Spleen (tissue), 7 donors: ENCODE results near the gene ASB10.

Source experiments
- CTCF ChIP-seq, 11 experiments: fragments of 200-600 bp in 7 of 11; fragments of 450-650 bp in 4 of 11; sonication (generic) in 4 of 11; IDR thresholded peaks in 8 of 11; conservative IDR thresholded peaks in 3 of 11; 1 replicate in 7 of 11; 2 replicates in 4 of 11; pipeline versions ENCODE4 v1.4.0 to v1.8.0; 2016 to 2021; ENCODE audit warnings: antibody characterized with exemption in 11 of 11, inconsistent platforms in 4 of 11, mild to moderate bottlenecking in 1 of 11
- POLR2A ChIP-seq, 3 donors: fragments of 450-650 bp; IDR thresholded peaks; one replicate each; pipeline ENCODE4 v1.5.1; 2017; ENCODE audit warnings: antibody characterized with exemption in 3 of 3, mild to moderate bottlenecking in 1 of 3
- POLR2AphosphoS5 ChIP-seq, 3 donors: sonication (generic); formaldehyde crosslinking; IDR thresholded peaks; one replicate each; pipeline ENCODE4 v1.5.1; 2017; ENCODE audit warnings: antibody characterized with exemption in 3 of 3
- donor health status: DM: no; HTN: no; CAD: no; lungs with moderate emphysema.
- donor health status: DM: no; HTN: no; CAD: no.
- donor health status: DM: no; HTN: no; CAD: no.

DNA sequence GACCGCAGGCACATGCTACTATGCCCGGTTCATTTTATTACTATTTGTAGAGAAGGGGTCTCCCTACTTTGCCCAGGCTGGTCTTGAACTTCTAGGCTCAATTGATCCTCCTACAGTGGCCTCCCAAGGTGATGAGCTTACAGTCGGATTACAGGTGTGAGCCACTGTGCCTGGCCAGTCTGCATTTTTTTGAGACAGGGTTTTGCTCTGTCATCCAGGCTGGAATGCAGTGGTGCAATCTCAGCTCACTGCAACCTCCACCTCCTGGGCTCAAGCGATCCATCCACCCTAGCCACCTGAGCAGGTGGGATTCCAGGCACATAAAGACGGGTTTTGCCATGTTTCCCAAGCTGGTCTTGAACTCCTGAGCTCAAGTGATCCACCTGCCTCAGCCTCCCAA is 25.6 kb upstream of the ASB10 start:
- TF ChIP-seq POLR2AphosphoS5 (IDR thresholded peaks at IDR 0.05) = no peak
- TF ChIP-seq CTCF (IDR thresholded peaks at IDR 0.05 in 8 of 11, conservative IDR thresholded peaks at IDR 0.05 in 3 of 11) = no peak
- no peak for TF ChIP-seq POLR2A (IDR thresholded peaks at IDR 0.05)
